GM19328 (cell line): ENCODE results near the gene MRPS34.

Experiments used
- ATAC-seq: cut with Tn5 transposase; IDR thresholded peaks from one replicate; pipeline ENCODE4 v1.9.1; 2021; ENCODE audit warnings: mild to moderate bottlenecking, moderate library complexity; ENCODE audit not compliant: unreplicated experiment

The MRPS34 gene

DNA sequence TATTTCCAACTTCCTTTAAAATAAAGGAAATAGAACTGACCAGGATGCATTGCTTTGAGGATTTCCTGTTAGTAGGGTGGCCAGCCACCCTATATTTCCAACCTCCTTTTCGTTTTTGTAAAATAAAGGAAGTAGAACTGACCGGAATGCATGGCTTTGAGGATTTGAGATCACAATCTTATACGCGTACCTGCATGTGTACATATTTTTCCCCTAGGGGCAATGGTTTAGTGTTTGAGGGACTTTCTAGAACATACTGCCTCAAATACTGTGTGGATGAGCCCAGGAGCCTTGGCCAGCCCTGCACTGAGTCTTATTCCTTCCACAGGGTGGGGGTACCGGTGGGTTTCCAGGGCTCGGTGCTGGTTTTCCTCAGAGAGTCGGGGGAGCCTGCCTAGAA is 41.3 kb downstream of the MRPS34 start:
- no peak for ATAC-seq

DNA sequence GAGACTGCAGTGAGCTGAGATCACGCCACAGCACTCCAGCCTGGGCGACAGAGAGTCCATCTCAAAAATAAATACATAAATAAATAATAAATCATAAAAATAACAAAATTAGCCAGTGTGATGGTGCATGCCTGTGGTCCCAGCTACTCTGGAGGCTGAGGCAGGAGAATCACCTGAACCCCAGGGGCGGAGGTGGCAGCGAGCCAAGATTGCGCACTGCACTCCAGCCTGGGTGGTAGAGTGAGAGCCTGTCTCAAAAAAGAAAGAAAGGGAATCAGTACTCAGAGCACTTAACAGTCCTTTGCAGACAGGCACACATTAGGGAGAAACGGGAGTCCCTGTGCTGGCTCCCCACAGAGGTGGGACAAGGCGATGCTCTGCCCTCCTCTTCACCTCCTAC is 41.9 kb downstream of the MRPS34 start:
- no peak for ATAC-seq

DNA sequence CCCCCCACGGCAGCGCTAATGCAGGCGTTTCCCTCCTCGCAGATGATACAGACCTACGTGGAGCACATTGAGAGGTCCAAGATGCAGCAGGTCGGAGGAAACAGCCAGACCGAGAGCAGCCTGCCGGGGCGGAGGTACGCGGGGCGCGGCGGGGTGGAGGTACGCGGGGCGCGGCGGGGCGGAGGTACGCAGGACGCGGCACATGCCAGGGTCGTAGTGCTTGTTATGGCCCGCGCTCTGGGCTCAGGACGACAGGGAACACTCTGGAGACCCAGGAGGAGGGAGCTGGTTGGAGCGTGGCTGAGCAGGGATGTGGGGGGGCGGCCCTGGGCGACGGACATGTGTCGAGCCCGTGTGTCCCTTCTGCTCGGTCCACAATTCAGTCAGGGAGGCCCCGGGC is 43.5 kb downstream of the MRPS34 start:
- ATAC-seq = no peak

DNA sequence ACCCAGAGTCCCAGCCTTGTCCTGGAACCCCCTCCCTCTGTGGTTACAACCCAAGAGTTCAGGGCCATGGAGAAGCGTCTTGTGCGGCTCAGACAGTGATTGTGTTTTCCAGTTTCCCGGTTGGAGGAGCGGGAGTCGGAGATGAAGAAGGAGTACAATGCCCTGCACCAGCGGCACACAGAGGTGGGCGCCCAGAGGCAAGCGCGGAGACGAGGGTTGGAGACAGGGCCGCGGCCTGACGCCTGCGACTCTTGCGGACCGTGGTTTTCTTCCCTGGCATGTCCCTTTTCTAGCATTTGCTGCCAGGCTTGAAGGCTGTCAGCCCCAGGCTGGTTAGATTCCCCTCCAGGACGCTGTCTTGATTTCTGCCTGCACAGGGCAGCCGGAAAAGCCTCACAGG is 43.9 kb downstream of the MRPS34 start:
- ATAC-seq = no peak

DNA sequence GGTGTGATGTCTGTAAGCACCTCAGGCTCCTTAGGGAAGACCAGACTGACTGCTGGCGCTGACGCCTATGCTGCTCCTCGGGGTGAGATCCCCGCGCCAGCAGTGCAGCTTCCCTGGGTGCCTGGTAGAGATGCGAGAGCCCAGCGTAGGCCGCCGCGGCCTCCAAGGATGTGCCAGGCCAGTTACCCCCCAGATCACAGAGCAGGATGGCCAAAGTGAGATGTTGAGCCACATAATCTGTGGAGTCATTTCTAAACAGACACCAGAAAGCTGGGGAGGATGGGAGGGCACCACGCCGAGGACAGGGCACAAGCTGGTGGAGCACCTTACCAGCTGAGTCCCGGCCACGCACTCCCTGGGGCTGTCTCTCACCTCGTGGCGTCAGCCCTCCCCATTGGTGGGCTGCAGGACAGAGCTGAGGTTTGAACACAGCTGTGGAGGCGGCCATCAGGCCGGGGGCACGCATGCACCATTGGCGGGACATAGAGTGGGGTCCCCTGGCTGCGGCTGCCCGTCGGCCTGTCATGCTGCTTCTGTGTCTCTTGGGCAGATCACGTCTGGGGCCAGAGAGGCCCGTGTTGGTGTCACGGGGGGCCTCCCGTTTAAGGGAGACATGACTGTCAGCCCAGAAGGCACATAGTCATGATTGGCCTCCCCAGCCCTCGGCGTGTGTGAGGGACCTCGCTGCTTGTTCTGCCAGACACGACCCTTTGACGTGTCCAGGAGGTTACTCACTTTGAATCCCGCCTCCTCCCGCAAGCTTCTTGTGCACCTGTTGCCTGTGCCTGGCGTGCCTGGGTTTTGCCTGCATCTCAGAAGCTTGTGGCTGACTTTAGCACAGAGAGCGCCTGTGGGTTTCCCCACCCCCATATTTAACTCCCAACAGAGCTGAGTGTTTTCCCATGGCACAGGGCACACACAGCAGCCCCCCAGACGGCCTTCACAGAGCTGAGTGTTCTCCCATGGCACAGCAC is 45.0 kb downstream of the MRPS34 start:
- no peak for ATAC-seq

DNA sequence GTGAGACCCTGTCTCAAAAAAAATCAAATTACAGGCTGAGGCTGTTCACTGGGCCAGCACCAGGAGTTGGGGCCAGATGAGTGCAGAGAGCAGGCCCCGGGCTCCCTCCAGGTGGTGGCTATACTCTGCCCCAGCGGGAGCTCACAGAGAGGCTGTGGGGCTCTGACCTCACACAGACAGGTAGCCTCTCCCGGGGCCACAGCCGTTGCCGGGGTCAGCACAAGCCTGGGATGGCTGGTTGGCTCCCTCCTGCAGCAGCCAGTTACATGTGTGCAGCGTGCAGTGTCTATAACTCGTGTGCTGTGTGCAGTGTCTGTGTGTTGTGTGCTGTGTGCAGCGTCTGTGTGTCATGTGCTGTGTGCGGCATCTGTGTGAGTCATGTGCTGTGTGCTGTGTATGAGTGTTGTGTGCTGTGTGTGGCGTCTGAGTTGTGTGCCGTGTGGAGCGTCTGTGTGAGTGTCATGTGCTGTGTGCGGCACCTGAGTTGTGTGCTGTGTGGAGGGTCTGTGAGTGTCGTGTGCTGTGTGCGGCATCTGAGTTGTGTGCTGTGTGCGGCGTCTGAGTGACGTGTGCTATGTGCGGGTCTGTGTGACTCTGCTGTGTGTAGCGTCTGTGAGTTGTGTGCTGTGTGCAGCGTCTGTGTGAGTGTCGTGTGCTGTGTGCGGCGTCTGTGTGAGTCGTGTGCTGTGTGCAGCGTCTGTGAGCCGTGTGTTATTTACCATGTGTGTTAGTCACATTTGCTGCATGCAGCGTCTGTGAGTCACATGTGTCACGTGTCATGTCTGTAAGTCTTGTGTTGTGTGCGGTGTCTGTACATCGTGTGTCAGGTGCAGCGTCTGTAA is 46.1 kb downstream of the MRPS34 start:
- ATAC-seq = no peak

DNA sequence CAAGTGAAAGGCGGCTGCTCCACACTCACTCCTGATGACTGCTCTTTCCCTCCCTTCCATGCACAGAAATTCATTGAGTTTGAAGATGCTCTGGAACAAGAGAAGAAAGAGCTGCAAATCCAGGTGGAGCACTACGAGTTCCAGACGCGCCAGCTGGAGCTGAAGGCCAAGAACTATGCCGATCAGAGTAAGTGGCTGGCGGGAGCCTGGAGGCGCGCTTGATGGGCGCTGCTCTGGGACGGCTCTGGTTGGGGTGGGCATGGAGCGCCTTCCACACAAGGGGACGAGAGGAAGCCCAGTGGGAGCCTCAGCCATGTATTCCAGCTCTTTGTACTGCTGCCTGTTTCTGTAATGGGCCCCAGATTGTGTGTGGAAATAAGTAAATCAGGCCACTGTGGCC is 48.4 kb downstream of the MRPS34 start:
- ATAC-seq = no peak

DNA sequence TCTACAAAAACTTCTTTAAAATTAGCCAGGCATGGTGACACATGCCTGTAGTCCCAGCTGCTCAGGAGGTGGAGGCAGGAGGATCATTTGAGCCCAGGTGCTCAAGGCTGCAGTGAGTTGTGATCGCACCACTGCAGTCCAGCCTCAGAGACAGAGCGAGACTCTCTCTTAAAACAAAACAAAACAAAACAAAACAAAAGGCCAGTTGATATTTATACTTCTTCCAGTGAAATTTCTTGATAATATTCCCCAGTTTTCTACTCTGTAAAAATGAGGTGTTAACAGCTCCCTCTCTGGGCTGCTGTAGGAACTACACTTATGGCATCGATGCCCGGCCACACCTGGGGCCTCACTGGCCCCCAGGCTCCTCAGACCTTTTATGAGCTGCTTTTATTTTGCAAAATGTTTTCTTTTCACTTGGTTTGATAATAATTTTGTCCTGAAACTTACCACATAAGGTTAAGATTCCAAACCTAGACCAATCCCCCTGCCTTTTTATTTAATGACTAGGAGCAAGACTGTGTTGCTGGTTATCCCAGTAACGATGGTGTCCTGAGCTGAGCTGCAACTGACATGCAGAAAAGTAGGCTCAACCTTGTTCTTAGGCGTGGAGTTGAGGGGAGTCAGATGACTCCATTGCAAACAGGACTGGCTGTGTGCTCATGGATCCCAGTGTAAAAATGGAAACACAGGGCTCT is 49.3 kb downstream of the MRPS34 start:
- ATAC-seq = no peak
